Endothelial cell of umbilical vein (primary cell): ENCODE measurements around the gene PPP2R3B. TPM values are rescaled to one million over a fixed set of nuclear protein-coding genes. Genes with fewer than 3 reads are reported as not detected.

Experiments
- BruUV-seq: library from RNA; stranded (reverse); fragments of 400-500 nt; replicated peaks from 2 replicates; lab custom pipeline; 2021; lab: Mats Ljungman, UMichigan
- CTCF ChIA-PET: fragments of 300-600, 350-600 bp; sonication (Branson Sonifier 250); formaldehyde crosslinking; loops from one replicate; lab custom pipeline; 2021; ENCODE audit warnings: antibody characterized with exemption, inconsistent platforms; lab: Charles Lee
- POLR2A ChIA-PET: fragments of 300-600, 350-600 bp; sonication (Branson Sonifier 250); formaldehyde crosslinking; loops from one replicate; lab custom pipeline; 2021; ENCODE audit warnings: antibody characterized with exemption, inconsistent platforms; lab: Charles Lee
- DNase-seq: peaks from one replicate; pipeline ENCODE4 v3.0.0-alpha.2; 2011; ENCODE audit warnings: low read depth, low spot score
- FAIRE-seq: peaks from 2 replicates; lab custom pipeline; 2011; peaks lifted over from hg19 to GRCh38; lab: Jason Lieb, UNC
- H2AFZ ChIP-seq: 2 replicates; pipeline ENCODE4 v1.6.0; 2012; ENCODE audit warnings: low read depth, low read length, control low read depth, inconsistent platforms
- H3K27ac ChIP-seq: 2 replicates; pipeline ENCODE4 v1.5.1; 2011; ENCODE audit warnings: low read depth, mild to moderate bottlenecking, control low read depth, low read length, moderate library complexity; ENCODE audit not compliant: insufficient read depth
- H3K27me3 ChIP-seq, 2 experiments: 2 replicates each; pipeline versions ENCODE4 v1.6.0 to v1.6.1; 2011; ENCODE audit warnings: low read length in 2 of 2, mixed read lengths in 1 of 2; ENCODE audit not compliant: control insufficient read depth in 2 of 2, insufficient read depth in 2 of 2
- H3K36me3 ChIP-seq, 2 experiments: 2 replicates in 1 of 2; 3 replicates in 1 of 2; pipeline ENCODE4 v1.5.1; 2011; ENCODE audit warnings: low read length in 2 of 2, mild to moderate bottlenecking in 1 of 2, moderate library complexity in 1 of 2; ENCODE audit not compliant: control insufficient read depth in 2 of 2, insufficient read depth in 2 of 2; ENCODE audit errors: extremely low read depth in 1 of 2
- H3K4me1 ChIP-seq: 3 replicates; pipeline ENCODE4 v1.5.1; 2011; ENCODE audit warnings: mild to moderate bottlenecking, low read length; ENCODE audit not compliant: control insufficient read depth, insufficient read depth; ENCODE audit errors: extremely low read depth
- H3K4me2 ChIP-seq: 2 replicates; pipeline ENCODE4 v1.6.1; 2011; ENCODE audit warnings: low read length, control low read depth, mixed read lengths; ENCODE audit not compliant: insufficient read depth
- H3K4me3 ChIP-seq, 3 experiments: fragments of 200-600 bp in 1 of 3; sonication (generic), shearing (Covaris generic) in 1 of 3; replicated peaks in 1 of 3; 2 replicates each; pipeline ENCODE4 v1.5.1; 2011 to 2016; ENCODE audit warnings: control low read depth in 3 of 3, low read length in 3 of 3, mild to moderate bottlenecking in 2 of 3, inconsistent platforms in 1 of 3, low read depth in 1 of 3, moderate library complexity in 1 of 3; ENCODE audit not compliant: insufficient read depth in 1 of 3
- H3K79me2 ChIP-seq: 2 replicates; pipeline ENCODE4 v1.6.0; 2012; ENCODE audit warnings: low read length, inconsistent platforms; ENCODE audit not compliant: control insufficient read depth, insufficient read depth
- H3K9ac ChIP-seq: replicated peaks from 2 replicates; pipeline ENCODE3; 2011; ENCODE audit warnings: low read length, control low read depth; ENCODE audit not compliant: insufficient read depth; ENCODE audit errors: extremely low read depth
- H3K9me1 ChIP-seq: replicated peaks from 3 replicates; pipeline ENCODE4 v1.6.0; 2011; ENCODE audit warnings: mild to moderate bottlenecking, low read length; ENCODE audit not compliant: control insufficient read depth, insufficient read depth; ENCODE audit errors: extremely low read depth
- H3K9me3 ChIP-seq: replicated peaks from 2 replicates; pipeline ENCODE4 v1.5.1; 2012; ENCODE audit warnings: low read length, inconsistent platforms; ENCODE audit not compliant: control insufficient read depth, insufficient read depth
- H4K20me1 ChIP-seq: replicated peaks from 2 replicates; pipeline ENCODE3; 2011; ENCODE audit warnings: mild to moderate bottlenecking, low read length; ENCODE audit not compliant: control insufficient read depth, insufficient read depth; ENCODE audit errors: extremely low read depth
- CTCF ChIP-seq, 2 donors: IDR thresholded peaks; 1 replicate in 1 of 2; 2 replicates in 1 of 2; pipeline ENCODE4 v1.5.1; 2011; ENCODE audit warnings: low read length in 2 of 2, mild to moderate bottlenecking in 2 of 2, moderate library complexity in 2 of 2, control low read depth in 1 of 2, inconsistent platforms in 1 of 2, low read depth in 1 of 2; ENCODE audit not compliant: insufficient read depth in 1 of 2; ENCODE audit errors: extremely low read depth in 1 of 2
- EZH2 ChIP-seq: IDR thresholded peaks from 2 replicates; pipeline ENCODE4 v1.6.1; 2012; ENCODE audit warnings: borderline replicate concordance, low read depth, mild to moderate bottlenecking, moderate library complexity, low read length, inconsistent platforms; ENCODE audit not compliant: severe bottlenecking
- FOS ChIP-seq: IDR thresholded peaks from 2 replicates; pipeline ENCODE4 v1.6.1; 2011; ENCODE audit warnings: mild to moderate bottlenecking, low read length, moderate library complexity, borderline replicate concordance; ENCODE audit not compliant: insufficient read depth
- GATA2 ChIP-seq: IDR thresholded peaks from 2 replicates; pipeline ENCODE4 v1.7.0; 2011; ENCODE audit warnings: low read depth, mild to moderate bottlenecking, moderate library complexity, mixed read lengths, low read length; ENCODE audit not compliant: insufficient read length, insufficient read depth
- JUN ChIP-seq: IDR thresholded peaks from 2 replicates; pipeline ENCODE4 v1.6.1; 2011; ENCODE audit warnings: borderline replicate concordance, low read depth; ENCODE audit not compliant: insufficient read length, insufficient read depth
- MAX ChIP-seq: IDR thresholded peaks from 2 replicates; pipeline ENCODE4 v1.6.1; 2011; ENCODE audit not compliant: insufficient read depth, insufficient read length
- MYC ChIP-seq: IDR thresholded peaks from one replicate; pipeline ENCODE4 v1.6.1; 2011; ENCODE audit warnings: mild to moderate bottlenecking, low read depth, low read length
- POLR2A ChIP-seq: IDR thresholded peaks from 2 replicates; pipeline ENCODE4 v1.6.1; 2012; ENCODE audit warnings: low read depth, mild to moderate bottlenecking, control low read depth, low read length
- POLR2AphosphoS5 ChIP-seq: IDR thresholded peaks from 2 replicates; pipeline ENCODE4 v1.6.1; 2012; ENCODE audit warnings: low read depth, mild to moderate bottlenecking, control low read depth, low read length, moderate library complexity; ENCODE audit not compliant: insufficient read depth
- dilution Hi-C: fragments of 300-500 bp; cut with MboI; formaldehyde crosslinking; loops from one replicate; pipeline ENCODE4 v1.15.0; 2019; ENCODE audit warnings: low sequenced_read_pairs; ENCODE audit not compliant: extremely low pct_ligation_motif_present
- intact Hi-C: fragments of 100-400 bp; cut with micrococcal nuclease; formaldehyde crosslinking; loops from one replicate; pipeline ENCODE4 v1.10.0; 2022
- polyA plus RNA-seq, 4 experiments: library from polyadenylated mRNA; depleted of rRNA in 3 of 4; stranded (reverse) in 3 of 4; unstranded in 1 of 4; fragments of >200 nt; gene quantifications; 2 replicates each; pipeline versions ENCODE4 v1.2.1 to v1.2.3, GENCODE V29; 2011 to 2012; ENCODE audit warnings: missing spikeins in 1 of 4
- total RNA-seq: library from RNA; stranded (reverse); gene quantifications from 2 replicates; pipeline ENCODE4 v1.2.3, GENCODE V29; 2021

PPP2R3B gene
- total and polyA plus RNA-seq, 2 donors (not counting 3 experiments of a cell fraction or from before 2014, with no cell fraction given), result 19.1 to 33.6 TPM

DNA sequence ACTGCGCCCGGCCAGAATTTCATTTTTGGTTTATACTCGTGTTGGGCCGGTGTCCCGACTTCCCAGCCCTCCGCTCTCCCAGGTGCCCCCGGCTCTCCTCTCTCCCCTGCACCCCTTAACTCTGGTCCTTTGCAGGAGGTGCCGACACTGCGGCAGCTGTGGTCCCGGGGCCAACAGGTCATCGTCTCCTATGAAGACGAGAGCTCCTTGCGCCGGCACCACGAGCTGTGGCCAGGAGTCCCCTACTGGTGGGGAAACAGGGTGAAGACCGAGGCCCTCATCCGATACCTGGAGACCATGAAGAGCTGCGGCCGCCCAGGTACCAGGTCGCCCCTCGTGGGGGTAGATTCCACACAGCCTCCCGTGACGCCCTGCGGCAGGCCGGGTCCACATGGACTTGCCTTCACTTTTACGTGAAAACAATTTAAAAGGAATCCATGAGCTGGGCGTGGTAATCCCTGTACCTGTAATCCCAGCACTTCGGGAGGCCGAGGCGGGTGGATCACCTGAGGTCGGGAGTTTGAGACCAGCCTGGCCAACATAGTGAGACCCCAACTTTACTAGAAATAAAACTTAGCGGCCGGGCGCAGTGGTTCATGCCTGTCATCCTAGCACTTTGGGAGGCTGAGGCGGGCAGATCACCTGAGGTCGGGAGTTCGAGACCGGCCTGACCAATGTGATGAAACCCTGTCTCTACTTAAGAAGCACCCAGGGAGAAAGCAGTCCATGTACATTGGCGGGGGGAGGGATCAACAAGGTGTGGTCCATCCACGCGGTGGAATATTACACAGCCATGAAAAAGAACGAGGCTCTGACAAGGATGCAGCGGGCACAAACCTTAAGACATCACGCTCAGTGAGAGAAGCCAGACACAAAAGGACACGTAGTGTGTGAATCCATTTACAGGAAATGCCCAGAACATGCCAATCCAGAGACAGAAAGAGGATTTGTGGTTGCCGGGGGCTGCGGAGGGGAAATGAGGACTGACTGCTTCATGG lies 93.5 kb downstream of the PPP2R3B start:
- Histone ChIP-seq H3K9me3 (no peaks in the 10 kb centered on the region), H3K4me1 (no peaks in the 10 kb centered on the region), H3K27ac (no peak overlapping the region), H3K9ac (no peak overlapping the region), H3K4me3 (no peak overlapping the region), H3K36me3 (peaks cover 0 to 3% of the 10 kb centered on the region in 2 experiments), H4K20me1 (no peaks in the 10 kb centered on the region), H2AFZ (no peak overlapping the region), H3K4me2 (no peak overlapping the region), H3K27me3 (no peaks in the 10 kb centered on the region), H3K9me1 (no peaks in the 10 kb centered on the region), H3K79me2 (no peaks in the 10 kb centered on the region)
- BruUV-seq, result no TSS peak
- TF ChIP-seq FOS (no peak), MAX (no peak), CTCF (IDR thresholded peaks at IDR 0.05; ENCODE audit: extremely low read depth in 1 of 2, insufficient read depth in 1 of 2, low read depth in 1 of 2, low read length in 2 of 2) (no peak), POLR2A (no peak), EZH2 (no peak), JUN (no peak), GATA2 (no peak), MYC (no peak), POLR2AphosphoS5 (no peak)
- intact Hi-C loops, result no loop called here
- DNase-seq (no peak), FAIRE-seq (no peak)
- POLR2A ChIA-PET, result no interaction called here
- dilution Hi-C loops, result no loop called here
- CTCF ChIA-PET, result no interaction called here
